Measurements from ENCODE around the gene FOXR1.
"Not testable (repeated sequence)": the region's sequence is repeated elsewhere in the genome, so short reads cannot be mapped to it uniquely, and the experiment has no call there.

GRCh38 chr11:118953976-118954375 is 17.6 kb upstream of the FOXR1 start:
- TF ChIP-seq EZH2 (IDR thresholded peaks at IDR 0.05; ENCODE audit: borderline replicate concordance, low read depth, low read length, severe bottlenecking); CTCF (IDR thresholded peaks at IDR 0.05; ENCODE audit: borderline replicate concordance, extremely low read depth, low read length, poor library complexity, severe bottlenecking): not testable (repeated sequence)
